Measurements from ENCODE around the gene SH3PXD2B. TPM values are rescaled to one million over a fixed set of nuclear protein-coding genes. Genes with fewer than 3 reads are reported as not detected.

SH3PXD2B gene
- total and polyA plus RNA-seq, 10 of the 15 experiments (the other 5 are each of a cell fraction or from before 2014, with no cell fraction given), result 0.05 to 1.6 (median 0.57) TPM

DNA sequence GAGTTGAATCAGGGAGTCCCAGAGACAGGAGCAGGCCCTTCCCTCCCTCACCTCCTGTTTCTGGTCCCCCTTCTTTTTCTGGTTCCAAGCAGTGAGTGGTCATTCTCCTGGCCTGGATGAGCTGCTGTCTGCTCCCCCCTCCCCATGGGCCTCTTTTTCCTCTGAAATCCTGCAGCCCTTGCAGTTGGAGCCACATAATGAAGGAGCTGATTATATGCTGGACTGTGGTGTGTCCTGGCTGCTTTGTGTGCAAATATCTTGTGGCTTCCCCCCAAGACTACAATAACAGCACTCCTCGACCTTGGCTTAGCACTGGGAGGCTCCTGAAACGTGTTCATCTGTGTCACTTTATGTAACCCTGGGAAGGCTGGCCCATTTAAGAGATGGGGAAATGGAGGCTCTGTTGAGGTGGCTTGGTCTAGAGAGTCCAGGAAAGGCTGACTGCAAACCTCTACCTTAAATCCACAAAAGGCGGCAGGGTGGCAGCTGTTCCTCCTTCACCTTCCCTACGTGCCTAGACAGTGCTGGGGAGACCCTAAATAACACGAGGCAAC is 69.2 kb downstream of the SH3PXD2B start (continued):
- TF ChIP-seq MTA3 (IDR thresholded peaks at IDR 0.05; ENCODE audit: borderline replicate concordance, low read length), result no peak

DNA sequence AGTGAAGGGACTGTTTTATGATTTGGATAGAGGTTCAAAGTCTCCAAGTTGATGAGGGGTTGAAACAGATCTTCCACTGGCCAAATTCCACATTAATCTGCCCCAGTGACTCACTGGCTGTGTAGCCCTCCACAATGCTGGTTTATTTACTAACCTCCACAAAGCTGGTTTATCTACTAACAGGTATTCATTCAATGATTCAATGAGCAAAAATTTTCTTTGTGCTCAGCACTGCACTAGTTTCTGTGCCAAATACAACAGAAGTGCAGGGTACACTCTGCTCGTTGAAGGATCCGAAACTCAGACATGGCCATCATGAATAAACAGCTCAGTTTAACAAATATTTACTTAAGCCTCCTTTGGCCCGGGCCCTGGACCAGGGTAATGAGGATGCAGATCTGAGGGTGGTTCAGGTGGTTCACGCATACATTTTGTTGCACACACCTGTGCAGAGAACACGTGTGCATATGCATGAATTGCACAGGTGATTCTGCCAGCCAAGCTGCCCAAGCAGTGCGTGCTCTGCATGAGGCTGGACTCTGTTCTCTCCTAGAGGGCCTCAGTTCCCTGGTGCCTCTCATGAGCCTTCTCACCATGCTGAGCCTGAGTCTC is 71.0 kb downstream of the SH3PXD2B start:
- Histone ChIP-seq H3K27me3 (replicated peaks in 1 of 2; ENCODE audit: control insufficient read depth in 2 of 2, insufficient read depth in 2 of 2, low read length in 1 of 2) (no peaks in the 10 kb centered on the region; a peak in 1 of 4 replicates), H2AFZ (ENCODE audit: control insufficient read depth, low read depth, low read length) (no peak overlapping the region), H3K27ac (ENCODE audit: control insufficient read depth, insufficient read depth) (no peak overlapping the region), H3K36me3 (ENCODE audit: control insufficient read depth in 2 of 2, insufficient read depth in 2 of 2, low read length in 1 of 2) (no peaks in the 10 kb centered on the region), H3K9me3 (replicated peaks; ENCODE audit: control insufficient read depth, insufficient read depth, low read length) (no peaks in the 10 kb centered on the region), H3K4me2 (ENCODE audit: control insufficient read depth, insufficient read depth) (no peak overlapping the region), H3K4me1 (ENCODE audit: control insufficient read depth, insufficient read depth, low read length) (no peaks in the 10 kb centered on the region), H3K9ac (ENCODE audit: control insufficient read depth, insufficient read depth, low read length) (no peak overlapping the region), H3K4me3 (no peak overlapping the region), H4K20me1 (ENCODE audit: control insufficient read depth, insufficient read depth) (no peaks in the 10 kb centered on the region), H3K79me2 (ENCODE audit: control insufficient read depth, insufficient read depth, low read length) (no peaks in the 10 kb centered on the region)
- BruUV-seq (replicated peaks), result no TSS peak
- ChIA-PET RAD21 (ENCODE audit: unreplicated experiment) (no interaction called here), SMC1A (ENCODE audit: uncharacterized antibody, unreplicated experiment) (interaction anchor here (0.8 kb wide), 1 partner anchor 10 kb away, joined by 3 read pairs; no protein-coding TSS in a partner anchor), POLR2A (no interaction called here), CTCF (no interaction called here)
- ATAC-seq (no peak), FAIRE-seq (no peak), DNase-seq (ENCODE audit: low read depth, low spot score) (no peak)
- in situ Hi-C loops (cut with MboI) (no loop called here), intact Hi-C loops (cut with micrococcal nuclease; ENCODE audit: unreplicated experiment) (loop anchor here (5.0 kb wide), 1 partner anchor 69 kb away; the partner anchor contains the start of gene SH3PXD2B)
- 30% methylated on average over 6 of the region's 6 CpGs for WGBS (ENCODE audit: insufficient coverage, insufficient replicate concordance, low lambda C conversion rate, missing lambda C conversion rate)
- TF ChIP-seq CHD4 (IDR thresholded peaks at IDR 0.05) (no peak), RFX5 (IDR thresholded peaks at IDR 0.05; ENCODE audit: low read depth, low read length) (no peak), STAT1 (conservative IDR thresholded peaks at IDR 0.05) (no peak), ZSCAN29 (IDR thresholded peaks at IDR 0.05) (no peak), TCF7 (IDR thresholded peaks at IDR 0.05; ENCODE audit: borderline replicate concordance) (no peak), ESRRA (IDR thresholded peaks at IDR 0.05; ENCODE audit: low read length) (no peak), SP1 (IDR thresholded peaks at IDR 0.05; ENCODE audit: low read depth, low read length) (no peak), SRF (IDR thresholded peaks at IDR 0.05; ENCODE audit: low read depth in 2 of 2, low read length in 2 of 2) (no peak), NR2C1 (IDR thresholded peaks at IDR 0.05) (no peak), JUND (IDR thresholded peaks at IDR 0.05; ENCODE audit: low read depth, low read length) (no peak), HCFC1 (IDR thresholded peaks at IDR 0.05; ENCODE audit: low read length) (no peak), SMAD1 (IDR thresholded peaks at IDR 0.05; ENCODE audit: low read depth, partially characterized antibody) (no peak), LARP7 (IDR thresholded peaks at IDR 0.05) (no peak), ZBED1 (IDR thresholded peaks at IDR 0.05; ENCODE audit: borderline replicate concordance) (no peak), MXI1 (IDR thresholded peaks at IDR 0.05; ENCODE audit: low read depth, low read length) (no peak)

Measured in GM12878 (cell line).